Heart left ventricle (tissue), 16 donors: Measurements from ENCODE around the gene EMP2. TPM values are rescaled to one million over a fixed set of nuclear protein-coding genes. Genes with fewer than 3 reads are reported as not detected.
"Not testable (repeated sequence)": the region's sequence is repeated elsewhere in the genome, so short reads cannot be mapped to it uniquely, and the experiment has no call there.

ENCODE experiments used
- ATAC-seq, 4 donors: fragments of 200-7000 bp; cut with Tn5 transposase; one replicate each; pipeline ENCODE4 v1.9.1; 2020 to 2022; ENCODE audit warnings: moderate library complexity in 4 of 4, mild to moderate bottlenecking in 3 of 4, moderate number of reproducible peaks in 1 of 4
- DNase-seq, 5 donors: peaks; one replicate each; pipeline ENCODE4 v3.0.0-alpha.2; 2020
- H3K27ac ChIP-seq, 12 donors: fragments of 200-600 bp; sonication (generic) in 4 of 12; one replicate each; pipeline versions ENCODE4 v1.5.0 to v1.8.0; 2016 to 2022; ENCODE audit warnings: mild to moderate bottlenecking in 2 of 12
- H3K27me3 ChIP-seq, 9 donors: fragments of 200-600 bp; sonication (generic) in 2 of 9; one replicate each; pipeline versions ENCODE4 v1.5.1 to v1.8.0; 2016 to 2022; ENCODE audit warnings: mild to moderate bottlenecking in 3 of 9
- H3K36me3 ChIP-seq, 9 donors: fragments of 200-600 bp; sonication (generic) in 2 of 9; one replicate each; pipeline versions ENCODE4 v1.5.0 to v1.8.0; 2018 to 2022; ENCODE audit warnings: mild to moderate bottlenecking in 2 of 9
- H3K4me1 ChIP-seq, 12 donors: fragments of 200-600 bp; sonication (generic) in 4 of 12; one replicate each; pipeline versions ENCODE4 v1.5.0 to v1.8.0; 2016 to 2022; ENCODE audit warnings: mild to moderate bottlenecking in 3 of 12
- H3K4me3 ChIP-seq, 12 donors: fragments of 200-600 bp; sonication (generic) in 4 of 12; one replicate each; pipeline versions ENCODE4 v1.5.0 to v1.8.0; 2017 to 2022; ENCODE audit warnings: mild to moderate bottlenecking in 9 of 12, moderate library complexity in 4 of 12
- H3K9me3 ChIP-seq, 12 donors: fragments of 200-600 bp; sonication (generic) in 4 of 12; one replicate each; pipeline versions ENCODE4 v1.5.0 to v1.8.0; 2016 to 2022; ENCODE audit warnings: mild to moderate bottlenecking in 1 of 12
- POLR2A ChIP-seq, 2 donors: fragments of 450-650 bp; IDR thresholded peaks; one replicate each; pipeline ENCODE4 v1.6.1; 2017; ENCODE audit warnings: antibody characterized with exemption in 2 of 2, mild to moderate bottlenecking in 2 of 2, moderate library complexity in 2 of 2
- WGBS, 4 donors: extraction: QIAGEN DNeasy Blood & Tissue Kit in 2 of 4; methylation state at CpG; one replicate each; pipeline versions ENCODE4 v1.1.5 to v1.1.7; 2013 to 2018; 5-methylcytosine and 5-hydroxymethylcytosine counted together
- intact Hi-C, 10 donors: fragments of 100-400 bp; cut with DNase I; formaldehyde crosslinking; loops; one replicate each; pipeline versions ENCODE4 v1.11.1 to v1.14.2; 2022
- polyA plus RNA-seq, 2 donors: library from polyadenylated mRNA; stranded (reverse); fragments of 200-250 nt; gene quantifications; one replicate each; pipeline ENCODE4 v1.2.3, GENCODE V29; 2013
- total RNA-seq, 9 donors: library from RNA; depleted of rRNA in 2 of 9; stranded (reverse); fragments of >200 nt in 2 of 9; fragmentation: NEBNext Ultra II Directional in 3 of 9; extraction: Animal tissue kit (Norgen Biotek cat#: 25700) in 3 of 9; gene quantifications; one replicate each; pipeline versions ENCODE4 v1.1.0 to v1.2.4, GENCODE V29; 2016 to 2023
- TF ChIP-seq, protein P1 (sequence below), 12 donors: fragments of 200-600 bp; sonication (generic) in 4 of 12; IDR thresholded peaks; one replicate each; pipeline versions ENCODE4 v1.5.0 to v1.8.0; 2018 to 2022; ENCODE audit warnings: antibody characterized with exemption in 12 of 12, mild to moderate bottlenecking in 5 of 12
- donor health status: ischemic (EF 13 %, LVEDD 7.1; RV severe dilation, severe dysfunction).
- donor health status: healthy with polysubstance abuse.
- donor health status: DM: no; HTN: yes; CAD: no.
- donor health status: DM: no; HTN: no; CAD: no.
- donor health status: ischemic (EF 25% LVEDD 6.9; RV normal size, moderate dysfunction).
- donor health status: ischemic (EF 25% LVEDD 5.7; RV mildly dilated, moderate dysfunction).
- donor health status: healthy.
- donor health status: DM: yes; HTN: yes; CAD: no.
- donor health status: ischemic (EF 35%, LVEDD 5.7; RV mildly dilated, moderate dysfunction).
- donor health status: nonischemic (EF 11% LVEDD 7.7; RV severe dilation, severe dysfunction).
- donor health status: DM: yes; HTN: yes; CAD: no.
- donor health status: PGD.
- donor health status: ischemic (EF 29% LVEDD 5.4; RV normal size, mild dysfunction).
- donor health status: nonischemic (EF 23%, LVEDD 6.1; RV moderate dilation, normal function).

Gene EMP2
- total and polyA plus RNA-seq, 11 donors, result 34.5 to 103 (median 61.3) TPM

DNA sequence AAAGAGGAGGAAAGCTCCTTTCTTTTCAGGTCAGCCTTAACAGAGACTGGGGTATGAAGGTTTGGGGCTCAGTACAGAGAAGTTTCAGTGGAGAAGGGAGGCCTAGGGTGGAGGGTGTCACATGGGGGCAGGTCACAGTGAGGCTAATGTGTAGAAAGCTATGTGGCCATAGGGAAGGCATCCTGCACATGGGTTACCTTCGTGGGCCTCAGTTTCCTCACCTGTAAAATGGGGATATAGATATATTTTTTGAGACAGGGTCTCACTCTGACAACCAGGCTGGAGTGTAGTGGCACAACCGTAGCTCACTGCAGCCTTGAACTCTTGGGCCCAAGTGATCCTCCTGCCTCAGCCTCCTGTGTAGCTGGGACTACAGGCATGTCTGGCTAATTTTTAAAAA lies 41.8 kb downstream of the EMP2 start:
- ATAC-seq (no peak), DNase-seq (no peak)
- TF ChIP-seq, protein P1, sequence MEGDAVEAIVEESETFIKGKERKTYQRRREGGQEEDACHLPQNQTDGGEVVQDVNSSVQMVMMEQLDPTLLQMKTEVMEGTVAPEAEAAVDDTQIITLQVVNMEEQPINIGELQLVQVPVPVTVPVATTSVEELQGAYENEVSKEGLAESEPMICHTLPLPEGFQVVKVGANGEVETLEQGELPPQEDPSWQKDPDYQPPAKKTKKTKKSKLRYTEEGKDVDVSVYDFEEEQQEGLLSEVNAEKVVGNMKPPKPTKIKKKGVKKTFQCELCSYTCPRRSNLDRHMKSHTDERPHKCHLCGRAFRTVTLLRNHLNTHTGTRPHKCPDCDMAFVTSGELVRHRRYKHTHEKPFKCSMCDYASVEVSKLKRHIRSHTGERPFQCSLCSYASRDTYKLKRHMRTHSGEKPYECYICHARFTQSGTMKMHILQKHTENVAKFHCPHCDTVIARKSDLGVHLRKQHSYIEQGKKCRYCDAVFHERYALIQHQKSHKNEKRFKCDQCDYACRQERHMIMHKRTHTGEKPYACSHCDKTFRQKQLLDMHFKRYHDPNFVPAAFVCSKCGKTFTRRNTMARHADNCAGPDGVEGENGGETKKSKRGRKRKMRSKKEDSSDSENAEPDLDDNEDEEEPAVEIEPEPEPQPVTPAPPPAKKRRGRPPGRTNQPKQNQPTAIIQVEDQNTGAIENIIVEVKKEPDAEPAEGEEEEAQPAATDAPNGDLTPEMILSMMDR (IDR thresholded peaks at IDR 0.05), result no peak
- TF ChIP-seq POLR2A (IDR thresholded peaks at IDR 0.05), result no peak
- 87 to 99% (median 94%) methylated on average over 2 of the region's 2 CpGs for WGBS, 4 donors
- Histone ChIP-seq H3K27ac (no peak overlapping the region), H3K27me3 (no peaks in the 10 kb centered on the region), H3K36me3 (peaks cover 4 to 99% (median 83%) of the 10 kb centered on the region in 9 donors), H3K4me3 (no peak overlapping the region), H3K9me3 (no peaks in the 10 kb centered on the region), H3K4me1 (peaks cover 0 to 6% (median 0%) of the 10 kb centered on the region in 12 donors)
- intact Hi-C loops, result loop anchor here in 2 of 10 donors (5.0 to 10.0 kb wide), 2 partner anchors 46 to 79 kb away; partner anchors contain the start of gene EMP2 (in 1 of the 2)

DNA sequence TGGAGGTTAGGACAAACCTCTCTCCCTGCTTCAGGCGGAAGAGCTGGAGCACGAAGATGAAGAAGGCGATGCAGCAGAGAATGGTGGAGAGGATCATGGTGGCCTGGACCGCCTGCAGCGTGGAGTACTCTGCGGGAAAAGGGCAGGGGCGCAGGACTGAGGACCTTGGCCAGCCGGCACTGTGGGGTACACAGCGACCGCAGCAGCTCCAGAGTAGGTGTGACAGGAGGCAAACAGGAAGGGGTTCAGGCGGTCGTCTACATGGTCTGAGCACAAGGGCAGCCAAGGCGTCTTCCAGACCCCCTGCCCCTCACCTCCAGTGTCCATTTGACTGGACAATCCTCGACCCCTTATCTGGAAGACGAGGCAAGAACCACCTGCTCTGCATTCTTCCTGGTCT lies 42.5 kb downstream of the EMP2 start:
- no peak for ATAC-seq
- H3K9me3 ChIP-seq, result no peaks in the 10 kb centered on the region
- H3K36me3 ChIP-seq, result peaks cover 0 to 99% (median 83%) of the 10 kb centered on the region in 9 donors
- 86 to 91% (median 90%) methylated on average over 14 to 15 of the region's 15 CpGs for WGBS, 4 donors
- H3K4me3 ChIP-seq, result no peak overlapping the region
- no peak overlapping the region for H3K27ac ChIP-seq
- TF ChIP-seq, protein P1 (IDR thresholded peaks at IDR 0.05), result no peak
- no peak for TF ChIP-seq POLR2A (IDR thresholded peaks at IDR 0.05)
- no peak for DNase-seq
- intact Hi-C loops, result loop anchor here in 2 of 10 donors (5.0 to 10.0 kb wide), 2 partner anchors 47 to 79 kb away; partner anchors contain the start of gene EMP2 (in 1 of the 2)
- no peaks in the 10 kb centered on the region for H3K27me3 ChIP-seq
- peaks cover 0 to 6% (median 0%) of the 10 kb centered on the region in 12 donors for H3K4me1 ChIP-seq

DNA sequence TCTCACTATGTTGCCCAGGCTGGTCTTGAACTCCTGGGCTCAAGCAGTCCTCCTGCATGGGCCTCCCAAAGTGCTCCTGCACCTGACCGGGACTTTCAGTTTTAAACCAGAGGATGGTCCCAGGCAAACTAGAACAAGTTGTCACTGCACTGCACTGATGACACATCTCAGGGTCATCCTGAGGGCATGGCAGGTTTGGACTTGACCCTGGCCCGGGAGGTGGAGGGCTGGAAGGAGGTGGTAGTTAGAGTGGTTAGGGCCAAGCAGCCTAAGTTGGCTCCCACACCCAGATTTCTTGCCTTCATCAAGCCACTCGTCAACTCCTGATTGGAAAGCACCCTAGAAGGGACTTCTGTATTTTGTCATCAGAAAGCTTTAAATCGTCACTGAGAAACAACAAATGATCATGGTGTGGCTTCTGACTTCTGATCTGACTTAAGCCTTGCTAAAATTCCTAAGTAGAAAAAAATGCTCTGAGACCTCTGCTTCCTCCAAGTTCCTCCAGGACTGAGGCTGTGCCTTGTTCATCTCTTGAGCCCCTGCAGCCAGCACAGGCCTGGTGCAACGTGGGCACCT lies 43.5 kb downstream of the EMP2 start:
- ATAC-seq (no peak), DNase-seq (no peak)
- TF ChIP-seq, protein P1 (IDR thresholded peaks at IDR 0.05), result no peak
- TF ChIP-seq POLR2A (IDR thresholded peaks at IDR 0.05), result no peak
- no peak overlapping the region for H3K27ac ChIP-seq
- 61 to 78% (median 68%) methylated on average over 5 of the region's 5 CpGs for WGBS, 4 donors
- intact Hi-C loops, result loop anchor here in 2 of 10 donors (5.0 to 10.0 kb wide), 2 partner anchors 48 to 80 kb away; partner anchors contain the start of gene EMP2 (in 1 of the 2)
- peaks cover 0 to 100% (median 87%) of the 10 kb centered on the region in 9 donors for H3K36me3 ChIP-seq
- no peaks in the 10 kb centered on the region for H3K27me3 ChIP-seq
- no peaks in the 10 kb centered on the region for H3K9me3 ChIP-seq
- no peak overlapping the region for H3K4me3 ChIP-seq
- H3K4me1 ChIP-seq, result peaks cover 0 to 6% (median 0%) of the 10 kb centered on the region in 12 donors

DNA sequence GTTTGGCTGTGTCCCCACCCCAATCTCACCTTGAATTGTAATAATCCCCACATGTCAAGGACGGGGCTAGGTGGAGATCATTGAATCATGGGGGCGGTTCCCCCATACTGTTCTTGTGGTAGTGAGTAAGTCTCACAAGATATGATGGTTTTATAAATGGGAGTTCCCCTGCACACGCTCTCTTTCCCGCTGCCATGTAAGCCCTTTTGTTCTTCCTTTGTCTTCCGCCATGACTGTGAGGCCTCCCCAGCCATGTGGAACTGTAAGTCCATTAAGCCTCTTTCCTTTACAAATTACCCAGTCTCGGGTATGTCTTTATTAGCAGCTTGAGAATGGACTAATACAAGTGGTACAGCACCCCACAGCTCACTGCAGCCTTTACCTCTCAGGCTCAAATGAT lies 44.1 kb downstream of the EMP2 start:
- not testable (repeated sequence) for ATAC-seq, H3K4me1 ChIP-seq

More for the DNA sequence above, 44.1 kb downstream of the EMP2 start:
- WGBS, 4 donors, result 92 to 97% (median 95%) methylated on average over 6 of the region's 6 CpGs
- not testable (repeated sequence) for DNase-seq, H3K27me3 ChIP-seq, H3K9me3 ChIP-seq, H3K4me3 ChIP-seq, H3K27ac ChIP-seq
- intact Hi-C loops, result loop anchor here in 2 of 10 donors (5.0 to 10.0 kb wide), 2 partner anchors 48 to 81 kb away; partner anchors contain the start of gene EMP2 (in 1 of the 2)
- H3K36me3 ChIP-seq, result peaks cover 0 to 100% (median 88%) of the 10 kb centered on the region in 9 donors
